ENCODE measurements around the gene LTC4S. TPM values are rescaled to one million over a fixed set of nuclear protein-coding genes. Genes with fewer than 3 reads are reported as not detected.

The LTC4S gene
- total and polyA plus RNA-seq, 9 of the 15 experiments (the other 6 are each of a cell fraction or from before 2014, with no cell fraction given) = 0.17 to 0.77 (median 0.75) TPM; not detected in 6

DNA sequence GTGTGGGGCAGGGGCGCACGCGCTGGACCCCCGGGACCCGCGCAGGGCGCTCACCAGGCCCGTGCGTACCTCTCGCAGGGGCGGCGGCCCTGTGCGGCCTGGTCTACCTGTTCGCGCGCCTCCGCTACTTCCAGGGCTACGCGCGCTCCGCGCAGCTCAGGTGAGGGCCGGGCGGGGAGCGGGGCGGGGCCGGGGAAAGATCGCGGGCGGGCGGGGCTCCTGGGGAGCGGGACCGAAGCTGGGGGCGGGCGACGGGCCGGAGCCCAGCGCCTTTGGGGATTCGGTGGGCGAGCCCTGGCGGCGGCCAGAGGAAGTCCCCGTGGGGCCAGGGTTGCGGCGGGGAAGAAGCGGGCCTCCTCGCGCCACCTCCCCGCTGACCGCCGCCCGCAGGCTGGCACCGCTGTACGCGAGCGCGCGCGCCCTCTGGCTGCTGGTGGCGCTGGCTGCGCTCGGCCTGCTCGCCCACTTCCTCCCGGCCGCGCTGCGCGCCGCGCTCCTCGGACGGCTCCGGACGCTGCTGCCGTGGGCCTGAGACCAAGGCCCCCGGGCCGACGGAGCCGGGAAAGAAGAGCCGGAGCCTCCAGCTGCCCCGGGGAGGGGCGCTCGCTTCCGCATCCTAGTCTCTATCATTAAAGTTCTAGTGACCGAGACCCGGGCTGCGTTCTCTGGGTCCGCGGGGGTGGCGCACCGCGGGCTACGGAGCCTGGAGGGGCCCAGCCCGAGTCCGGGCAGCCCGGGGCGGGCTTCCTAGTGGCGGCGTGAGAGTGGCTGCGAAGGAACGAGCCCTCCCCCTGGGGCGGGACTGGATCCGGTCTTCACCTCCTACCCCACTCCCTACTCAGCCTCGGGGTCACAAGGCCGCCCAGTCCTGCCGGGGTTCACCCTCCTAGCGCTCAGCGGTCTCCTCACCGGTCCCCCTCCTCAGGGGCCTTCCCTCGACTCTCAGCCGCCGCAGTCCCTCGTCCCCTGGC is 2.4 kb downstream of the LTC4S start:
- Histone ChIP-seq H2AFZ (ENCODE audit: low read depth, low read length) (no peak overlapping the region), H3K9me3 (replicated peaks; ENCODE audit: control insufficient read depth, insufficient read depth, low read depth, low read length) (no peaks in the 10 kb centered on the region), H3K4me2 (ENCODE audit: insufficient read depth, low read length) (no peak overlapping the region), H3K36me3 (ENCODE audit: control insufficient read depth, insufficient read depth, low read length) (peaks cover 45% of the 10 kb centered on the region; the same call in 2 of the 3 replicates), H3K27me3 (ENCODE audit: control insufficient read depth in 2 of 2, insufficient read depth in 2 of 2, low read length in 2 of 2) (no peaks in the 10 kb centered on the region), H4K20me1 (replicated peaks; ENCODE audit: control insufficient read depth, insufficient read depth, low read length) (no peaks in the 10 kb centered on the region), H3K9me1 (ENCODE audit: control insufficient read depth, insufficient read depth, low read length) (no peaks in the 10 kb centered on the region), H3K79me2 (ENCODE audit: control insufficient read depth, insufficient read depth, low read length) (no peaks in the 10 kb centered on the region), H3K4me3 (no peak overlapping the region), H3K9ac (ENCODE audit: insufficient read depth in 1 of 2, low read depth in 2 of 2, low read length in 2 of 2) (no peak overlapping the region), H3K27ac (ENCODE audit: extremely low read depth, low read depth, low read length) (no peak overlapping the region), H3K4me1 (replicated peaks in 1 of 2; ENCODE audit: control insufficient read depth in 2 of 2, insufficient read depth in 2 of 2, low read length in 2 of 2) (peaks cover 0 to 56% of the 10 kb centered on the region in 2 experiments; a peak in 2 of 5 replicates)
- ATAC-seq = no peak
- DNase-seq (ENCODE audit: extremely low read depth in 1 of 4, low spot score in 3 of 4) = no peak
- in situ Hi-C loops (cut with MboI) = no loop called here
- intact Hi-C loops (cut with micrococcal nuclease) = no loop called here
- TF ChIP-seq POLR2G (IDR thresholded peaks at IDR 0.05; ENCODE audit: low read depth, low read length) (peak; percentile 57; the same call in 1 of the 2 replicates), KAT7 (CRISPR knock-in tag; IDR thresholded peaks at IDR 0.05; ENCODE audit: borderline replicate concordance) (no peak), CCAR2 (IDR thresholded peaks at IDR 0.05; ENCODE audit: low read depth, low read length) (no peak), RBFOX2 (IDR thresholded peaks at IDR 0.05; ENCODE audit: low read depth, low read length) (peak; percentile 28; the same call in 1 of the 2 replicates), ZBTB33 (CRISPR knock-in tag; IDR thresholded peaks at IDR 0.05) (peak; percentile 46; the same call in 1 of the 2 replicates), SREBF1 (IDR thresholded peaks at IDR 0.05; ENCODE audit: borderline replicate concordance, low read depth, low read length) (no peak)
- ChIA-PET POLR2A (interaction anchor here (0.5 to 1.0 kb wide), 2 partner anchors 19 to 343 kb away, joined by 3 to 4 read pairs; no protein-coding TSS in a partner anchor), CTCF (ENCODE audit: low intra/inter-chr PET ratio) (no interaction called here)
- no TSS peak for BruUV-seq (replicated peaks)
- no peak for FAIRE-seq
- WGBS (ENCODE audit: insufficient coverage, low coverage, missing lambda C conversion rate) = 98% methylated on average over 32 of the region's 113 CpGs

All from K562 (cell line).